SK-N-SH treated with all-trans-retinoic acid at 6 μM for 48 hours (cell line): ENCODE data around the gene PPEF1.

ENCODE experiments used
- CSDC2 ChIP-seq: fragments of 250-450 bp; sonication (Bioruptor Pico); IDR thresholded peaks from 2 replicates; pipeline ENCODE4 v1.5.0; 2020; ENCODE audit warnings: mild to moderate bottlenecking, moderate library complexity
- PPARA ChIP-seq: fragments of 250-450 bp; sonication (Bioruptor Pico); IDR thresholded peaks from 2 replicates; pipeline ENCODE4 v1.5.0; 2020; ENCODE audit warnings: mild to moderate bottlenecking, borderline replicate concordance
- RARB ChIP-seq: fragments of 250-450 bp; sonication (Bioruptor Pico); IDR thresholded peaks from 2 replicates; pipeline ENCODE4 v1.8.0; 2021; ENCODE audit warnings: mild to moderate bottlenecking, moderate library complexity
- SNAI2 ChIP-seq: fragments of 250-450 bp; sonication (Bioruptor Pico); IDR thresholded peaks from 2 replicates; pipeline ENCODE4 v1.5.0; 2020; ENCODE audit warnings: mild to moderate bottlenecking, moderate library complexity
- TOX ChIP-seq: fragments of 250-450 bp; sonication (Bioruptor Pico); IDR thresholded peaks from 2 replicates; pipeline ENCODE4 v1.8.0; 2021; ENCODE audit warnings: mild to moderate bottlenecking, moderate library complexity, borderline replicate concordance
- TSHZ2 ChIP-seq: fragments of 250-450 bp; sonication (Bioruptor Pico); IDR thresholded peaks from 2 replicates; pipeline ENCODE4 v1.5.0; 2020; ENCODE audit warnings: mild to moderate bottlenecking, moderate library complexity
- ZFP30 ChIP-seq: fragments of 450-650 bp; formaldehyde crosslinking; IDR thresholded peaks from 2 replicates; pipeline ENCODE4 v1.5.0; 2022; ENCODE audit warnings: mild to moderate bottlenecking, moderate library complexity
- ZNF565 ChIP-seq: fragments of 450-650 bp; formaldehyde crosslinking; conservative IDR thresholded peaks from 2 replicates; pipeline ENCODE4 v1.5.0; 2020; ENCODE audit warnings: low read depth, mild to moderate bottlenecking, moderate library complexity
- ZNF70 ChIP-seq: fragments of 450-650 bp; formaldehyde crosslinking; IDR thresholded peaks from 2 replicates; pipeline ENCODE4 v1.5.0; 2020; ENCODE audit warnings: mild to moderate bottlenecking, moderate library complexity
- ZNF8 ChIP-seq: fragments of 450-650 bp; formaldehyde crosslinking; IDR thresholded peaks from 2 replicates; pipeline ENCODE4 v1.5.0; 2020; ENCODE audit warnings: mild to moderate bottlenecking, moderate library complexity
- TF ChIP-seq, protein P1 (sequence below): fragments of 250-450 bp; sonication (Bioruptor Pico); IDR thresholded peaks from 2 replicates; pipeline ENCODE4 v1.8.0; 2020; ENCODE audit warnings: mild to moderate bottlenecking, moderate library complexity, borderline replicate concordance

GRCh38 chrX:18799911-18800310 is 92.5 kb downstream of the PPEF1 start:
- TF ChIP-seq TSHZ2 (CRISPR knock-in tag) (no peak), PPARA (CRISPR knock-in tag) (no peak), TOX (CRISPR knock-in tag) (no peak), ZNF8 (no peak), ZNF565 (CRISPR knock-in tag) (no peak), SNAI2 (CRISPR knock-in tag) (no peak), ZNF70 (CRISPR knock-in tag) (no peak), RARB (CRISPR knock-in tag) (no peak), CSDC2 (CRISPR knock-in tag) (no peak), ZFP30 (no peak)
- TF ChIP-seq, protein P1, sequence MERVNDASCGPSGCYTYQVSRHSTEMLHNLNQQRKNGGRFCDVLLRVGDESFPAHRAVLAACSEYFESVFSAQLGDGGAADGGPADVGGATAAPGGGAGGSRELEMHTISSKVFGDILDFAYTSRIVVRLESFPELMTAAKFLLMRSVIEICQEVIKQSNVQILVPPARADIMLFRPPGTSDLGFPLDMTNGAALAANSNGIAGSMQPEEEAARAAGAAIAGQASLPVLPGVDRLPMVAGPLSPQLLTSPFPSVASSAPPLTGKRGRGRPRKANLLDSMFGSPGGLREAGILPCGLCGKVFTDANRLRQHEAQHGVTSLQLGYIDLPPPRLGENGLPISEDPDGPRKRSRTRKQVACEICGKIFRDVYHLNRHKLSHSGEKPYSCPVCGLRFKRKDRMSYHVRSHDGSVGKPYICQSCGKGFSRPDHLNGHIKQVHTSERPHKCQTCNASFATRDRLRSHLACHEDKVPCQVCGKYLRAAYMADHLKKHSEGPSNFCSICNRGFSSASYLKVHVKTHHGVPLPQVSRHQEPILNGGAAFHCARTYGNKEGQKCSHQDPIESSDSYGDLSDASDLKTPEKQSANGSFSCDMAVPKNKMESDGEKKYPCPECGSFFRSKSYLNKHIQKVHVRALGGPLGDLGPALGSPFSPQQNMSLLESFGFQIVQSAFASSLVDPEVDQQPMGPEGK: no peak
